Activated naive CD8-positive, alpha-beta T cell treated with anti-CD3 and anti-CD28 coated beads, Interleukin-2, amount 10 ng/mL, durations not matched to agents 7 days and 5 days (primary cell): ENCODE results near the gene NT5E. TPM values are rescaled to one million over a fixed set of nuclear protein-coding genes. Genes with fewer than 3 reads are reported as not detected.
"Not testable (repeated sequence)": the region's sequence is repeated elsewhere in the genome, so short reads cannot be mapped to it uniquely, and the experiment has no call there.

Experiments used
- ATAC-seq: fragments of 150-1000 bp; cut with Tn5 transposase; one replicate; pipeline ENCODE4 v1.10.0; 2021; ENCODE audit warnings: low read depth, moderate library complexity
- POLR2A ChIA-PET: fragments of 350-600 bp; sonication (Branson Sonifier 250); formaldehyde crosslinking; loops from one replicate; lab custom pipeline; 2021; ENCODE audit warnings: antibody characterized with exemption; lab: Charles Lee
- DNase-seq: peaks from one replicate; pipeline ENCODE4 v3.0.0; 2021
- H3K27ac Mint-ChIP-seq: one replicate; pipeline ENCODE4 v1.8.0; 2022; ENCODE audit warnings: mild to moderate bottlenecking, mixed read lengths
- H3K27me3 Mint-ChIP-seq: one replicate; pipeline ENCODE4 v1.8.0; 2022; ENCODE audit warnings: mild to moderate bottlenecking, moderate library complexity, mixed read lengths
- H3K36me3 Mint-ChIP-seq: one replicate; pipeline ENCODE4 v1.8.0; 2021; ENCODE audit warnings: mild to moderate bottlenecking, mixed read lengths
- H3K4me1 Mint-ChIP-seq: one replicate; pipeline ENCODE4 v1.8.0; 2021; ENCODE audit warnings: mixed read lengths
- H3K4me3 Mint-ChIP-seq: one replicate; pipeline ENCODE4 v1.8.0; 2022; ENCODE audit warnings: mild to moderate bottlenecking, moderate library complexity, mixed read lengths
- H3K9me3 Mint-ChIP-seq: one replicate; pipeline ENCODE4 v1.8.0; 2021; ENCODE audit warnings: mixed read lengths
- total RNA-seq, 2 experiments: library from RNA; stranded (reverse); gene quantifications; one replicate each; pipeline ENCODE4 v1.2.3, GENCODE V29; 2021

Gene NT5E
- total RNA-seq = 10 to 100 TPM; 26.8 to 30.7 TPM

- no peaks in the 10 kb centered on the region for H3K36me3 Mint-ChIP-seq
- H3K9me3 Mint-ChIP-seq = no peaks in the 10 kb centered on the region
- H3K4me3 Mint-ChIP-seq = peak within 1 kb of the TSS; percentile 96
- POLR2A ChIA-PET = interaction anchor here (0.6 to 5.0 kb wide), 13 partner anchors 12 to 228 kb away, joined by 3 to 90 read pairs (median 5); partner anchors contain the start of genes SNX14 and SYNCRIP
- DNase-seq (peak; percentile 77), ATAC-seq (peak; percentile 54)
- no peaks in the 10 kb centered on the region for H3K27me3 Mint-ChIP-seq
- H3K27ac Mint-ChIP-seq = peak within 1 kb of the TSS; percentile 88
- peaks cover 52% of the 10 kb centered on the region for H3K4me1 Mint-ChIP-seq
These were observed at the start of gene NT5E for GRCh38 chr6:85449818-85450759. NT5E (plus strand) TSS chr6:85450083; CDS start chr6:85450140, 57 bp downstream.

GRCh38 chr6:85400331-85400730 is 49.6 kb upstream of the NT5E start:
- Mint-ChIP-seq H3K36me3 (peaks cover 3% of the 10 kb centered on the region), H3K4me1 (peaks cover 42% of the 10 kb centered on the region), H3K27ac (no peak overlapping the region), H3K9me3 (no peaks in the 10 kb centered on the region), H3K27me3 (no peaks in the 10 kb centered on the region), H3K4me3 (no peak overlapping the region)
- DNase-seq (no peak), ATAC-seq (no peak)
- POLR2A ChIA-PET = no interaction called here

GRCh38 chr6:85401186-85402021 is 48.5 kb upstream of the NT5E start:
- Mint-ChIP-seq H3K4me3 (peak overlapping the region; percentile 40), H3K27ac (peak overlapping the region; percentile 78), H3K4me1 (peaks cover 48% of the 10 kb centered on the region), H3K27me3 (no peaks in the 10 kb centered on the region), H3K36me3 (peaks cover 3% of the 10 kb centered on the region), H3K9me3 (no peaks in the 10 kb centered on the region)
- ATAC-seq (peak; percentile 62), DNase-seq (peak; percentile 32)
- POLR2A ChIA-PET = interaction anchor here (0.6 to 2.4 kb wide), 5 partner anchors 30 to 241 kb away, joined by 3 to 14 read pairs (median 3); partner anchors contain the start of genes NT5E and SYNCRIP

GRCh38 chr6:85402071-85402470 is 47.8 kb upstream of the NT5E start:
- H3K27me3 Mint-ChIP-seq = no peaks in the 10 kb centered on the region
- peak overlapping the region; percentile 40 for H3K4me3 Mint-ChIP-seq
- ATAC-seq (no peak), DNase-seq (no peak)
- POLR2A ChIA-PET = interaction anchor here (0.6 to 2.4 kb wide), 3 partner anchors 49 to 276 kb away, joined by 3 to 14 read pairs (median 6); partner anchors contain the start of genes NT5E and SYNCRIP
- H3K27ac Mint-ChIP-seq = peak overlapping the region; percentile 78
- peaks cover 3% of the 10 kb centered on the region for H3K36me3 Mint-ChIP-seq
- peaks cover 49% of the 10 kb centered on the region for H3K4me1 Mint-ChIP-seq
- no peaks in the 10 kb centered on the region for H3K9me3 Mint-ChIP-seq

GRCh38 chr6:85402922-85403321 is 47.0 kb upstream of the NT5E start:
- Mint-ChIP-seq H3K36me3 (peaks cover 3% of the 10 kb centered on the region), H3K4me1 (peaks cover 52% of the 10 kb centered on the region), H3K9me3 (no peaks in the 10 kb centered on the region), H3K27ac (peak overlapping the region; percentile 41), H3K27me3 (no peaks in the 10 kb centered on the region), H3K4me3 (no peak overlapping the region)
- ATAC-seq = no peak
- DNase-seq = no peak
- POLR2A ChIA-PET = interaction anchor here (1.3 to 2.4 kb wide), 2 partner anchors 48 to 275 kb away, joined by 6 to 14 read pairs; partner anchors contain the start of gene NT5E

GRCh38 chr6:85403331-85404015 is 46.4 kb upstream of the NT5E start:
- ATAC-seq (no peak), DNase-seq (no peak)
- no peaks in the 10 kb centered on the region for H3K27me3 Mint-ChIP-seq
- H3K4me1 Mint-ChIP-seq = peaks cover 52% of the 10 kb centered on the region
- H3K36me3 Mint-ChIP-seq = peaks cover 3% of the 10 kb centered on the region
- POLR2A ChIA-PET = interaction anchor here (1.3 to 2.4 kb wide), 2 partner anchors 47 to 275 kb away, joined by 6 to 14 read pairs; partner anchors contain the start of gene NT5E
- peak overlapping the region; percentile 1 for H3K27ac Mint-ChIP-seq
- no peak overlapping the region for H3K4me3 Mint-ChIP-seq
- no peaks in the 10 kb centered on the region for H3K9me3 Mint-ChIP-seq

- not testable (repeated sequence) for H3K9me3 Mint-ChIP-seq, ATAC-seq, DNase-seq, H3K36me3 Mint-ChIP-seq, H3K4me3 Mint-ChIP-seq, H3K27me3 Mint-ChIP-seq
- peaks cover 52% of the 10 kb centered on the region for H3K4me1 Mint-ChIP-seq
- H3K27ac Mint-ChIP-seq = peak overlapping the region; percentile 1
- POLR2A ChIA-PET = interaction anchor here (1.2 to 2.4 kb wide), 4 partner anchors 47 to 275 kb away, joined by 3 to 14 read pairs (median 4); partner anchors contain the start of gene NT5E
These were observed 45.8 kb upstream of the NT5E start for GRCh38 chr6:85404016-85404563.

- H3K9me3 Mint-ChIP-seq = no peaks in the 10 kb centered on the region
- peaks cover 47% of the 10 kb centered on the region for H3K4me1 Mint-ChIP-seq
- POLR2A ChIA-PET = interaction anchor here (0.9 to 1.4 kb wide), 5 partner anchors 47 to 274 kb away, joined by 3 to 4 read pairs (median 4); no protein-coding TSS in a partner anchor
- H3K27me3 Mint-ChIP-seq = no peaks in the 10 kb centered on the region
- no peaks in the 10 kb centered on the region for H3K36me3 Mint-ChIP-seq
- H3K4me3 Mint-ChIP-seq = peak overlapping the region; percentile 29
- H3K27ac Mint-ChIP-seq = peak overlapping the region; percentile 61
- DNase-seq (no peak), ATAC-seq (peak; percentile 9)
These were observed 45.2 kb upstream of the NT5E start for GRCh38 chr6:85404564-85405174.

GRCh38 chr6:85405175-85405852 is 44.6 kb upstream of the NT5E start:
- Mint-ChIP-seq H3K4me1 (peaks cover 47% of the 10 kb centered on the region), H3K9me3 (no peaks in the 10 kb centered on the region), H3K27me3 (no peaks in the 10 kb centered on the region), H3K4me3 (peak overlapping the region; percentile 29), H3K27ac (peak overlapping the region; percentile 61), H3K36me3 (no peaks in the 10 kb centered on the region)
- POLR2A ChIA-PET = interaction anchor here (0.9 to 1.4 kb wide), 5 partner anchors 46 to 274 kb away, joined by 3 to 4 read pairs (median 4); no protein-coding TSS in a partner anchor
- peak; percentile 38 for ATAC-seq
- DNase-seq = no peak

GRCh38 chr6:85405853-85406198 is 44.1 kb upstream of the NT5E start:
- peaks cover 47% of the 10 kb centered on the region for H3K4me1 Mint-ChIP-seq
- peak overlapping the region; percentile 61 for H3K27ac Mint-ChIP-seq
- ATAC-seq = no peak
- POLR2A ChIA-PET = no interaction called here
- no peak for DNase-seq
- H3K36me3 Mint-ChIP-seq = no peaks in the 10 kb centered on the region
- no peaks in the 10 kb centered on the region for H3K27me3 Mint-ChIP-seq
- H3K9me3 Mint-ChIP-seq = no peaks in the 10 kb centered on the region
- H3K4me3 Mint-ChIP-seq = peak overlapping the region; percentile 23

GRCh38 chr6:85406641-85407075 is 43.2 kb upstream of the NT5E start:
- POLR2A ChIA-PET = no interaction called here
- Mint-ChIP-seq H3K27ac (no peak overlapping the region), H3K4me3 (no peak overlapping the region), H3K36me3 (no peaks in the 10 kb centered on the region), H3K9me3 (no peaks in the 10 kb centered on the region), H3K4me1 (peaks cover 41% of the 10 kb centered on the region), H3K27me3 (no peaks in the 10 kb centered on the region)
- DNase-seq (no peak), ATAC-seq (no peak)
